NCI-H2029 (cell line): Measurements from ENCODE around the gene IFNAR1.
A peak's percentile ranks its signal among the peaks of the same experiment; 100 is the strongest.
"Not testable (repeated sequence)": the region's sequence is repeated elsewhere in the genome, so short reads cannot be mapped to it uniquely, and the experiment has no call there.

Experiments
- DNase-seq: peaks from one replicate; lab custom pipeline; 2025; lab: John Stamatoyannopoulos, UW

The IFNAR1 gene

GRCh38 chr21:33377221-33377920, 52.6 kb downstream of the IFNAR1 start:
- DNase-seq: no peak

- no peak for DNase-seq
These were observed 53.3 kb downstream of the IFNAR1 start for GRCh38 chr21:33378081-33378480.

- not testable (repeated sequence) for DNase-seq
These were observed 55.2 kb downstream of the IFNAR1 start for GRCh38 chr21:33379934-33380333.

- DNase-seq: peak; percentile 39
These were observed 55.8 kb downstream of the IFNAR1 start for GRCh38 chr21:33380483-33380998.

GRCh38 chr21:33381381-33381780, 56.6 kb downstream of the IFNAR1 start:
- DNase-seq: not testable (repeated sequence)

- DNase-seq: no peak
These were observed 58.5 kb downstream of the IFNAR1 start for GRCh38 chr21:33383056-33383888.

- DNase-seq: no peak
These were observed 60.1 kb downstream of the IFNAR1 start for GRCh38 chr21:33384841-33385331.

GRCh38 chr21:33386222-33386784, 61.5 kb downstream of the IFNAR1 start:
- DNase-seq: no peak

GRCh38 chr21:33387294-33387693, 62.5 kb downstream of the IFNAR1 start:
- no peak for DNase-seq

GRCh38 chr21:33388188-33388587, 63.4 kb downstream of the IFNAR1 start:
- DNase-seq: no peak

GRCh38 chr21:33390479-33390878, 65.7 kb downstream of the IFNAR1 start:
- DNase-seq: no peak

- DNase-seq: no peak
These were observed 66.9 kb downstream of the IFNAR1 start for GRCh38 chr21:33391656-33392055.

- DNase-seq: no peak
These were observed 67.7 kb downstream of the IFNAR1 start for GRCh38 chr21:33392284-33392985.

- no peak for DNase-seq
These were observed 68.6 kb downstream of the IFNAR1 start for GRCh38 chr21:33393348-33393747.

- no peak for DNase-seq
These were observed 69.5 kb downstream of the IFNAR1 start for GRCh38 chr21:33394260-33394659.

- DNase-seq: no peak
These were observed 71.1 kb downstream of the IFNAR1 start for GRCh38 chr21:33395891-33396331.

- DNase-seq: no peak
These were observed 71.7 kb downstream of the IFNAR1 start for GRCh38 chr21:33396436-33396835.

GRCh38 chr21:33396951-33397350, 72.2 kb downstream of the IFNAR1 start:
- no peak for DNase-seq

GRCh38 chr21:33397717-33398116, 72.9 kb downstream of the IFNAR1 start:
- DNase-seq: no peak

GRCh38 chr21:33398361-33398760, 73.6 kb downstream of the IFNAR1 start:
- DNase-seq: no peak

- DNase-seq: no peak
These were observed 76.8 kb downstream of the IFNAR1 start for GRCh38 chr21:33401630-33401992.
